Dendritic cell treated with granulocyte-macrophage colony-stimulating factor and Interleukin-4, amounts not matched to agents 40 ng/mL and 50 ng/mL, for 4 days (primary cell): ENCODE measurements around the gene NAP1L3.
A peak's percentile ranks its signal among the peaks of the same experiment; 100 is the strongest.

Experiments used
- H3K27ac Mint-ChIP-seq: one replicate; pipeline ENCODE4 v1.8.0; 2022; ENCODE audit warnings: mild to moderate bottlenecking, mixed read lengths
- H3K27me3 Mint-ChIP-seq: one replicate; pipeline ENCODE4 v1.8.0; 2022; ENCODE audit warnings: mild to moderate bottlenecking, mixed read lengths
- H3K36me3 Mint-ChIP-seq: one replicate; pipeline ENCODE4 v1.8.0; 2022; ENCODE audit warnings: low read depth, mixed read lengths
- H3K4me1 Mint-ChIP-seq: one replicate; pipeline ENCODE4 v1.8.0; 2022; ENCODE audit warnings: low read depth, mixed read lengths
- H3K4me3 Mint-ChIP-seq: one replicate; pipeline ENCODE4 v1.8.0; 2022; ENCODE audit warnings: mild to moderate bottlenecking, moderate library complexity, mixed read lengths
- H3K9me3 Mint-ChIP-seq: one replicate; pipeline ENCODE4 v1.8.0; 2022; ENCODE audit warnings: mixed read lengths
- intact Hi-C: fragments of 100-400 bp; cut with micrococcal nuclease; formaldehyde crosslinking; loops from one replicate; pipeline ENCODE4 v1.15.0; 2022

NAP1L3 gene

GRCh38 chrX:93673056-93673868 lies at the start of gene NAP1L3:
Gene NAP1L3 (minus strand): TSS chrX:93673578. CDS start chrX:93673304, 274 bp downstream.
- Mint-ChIP-seq H3K4me3 (peak within 1 kb of the TSS; percentile 72), H3K36me3 (no peaks in the 10 kb centered on the region), H3K4me1 (peaks cover 8% of the 10 kb centered on the region), H3K27me3 (peaks cover 15% of the 10 kb centered on the region), H3K9me3 (no peaks in the 10 kb centered on the region), H3K27ac (no peak within 1 kb of the TSS)
- intact Hi-C loops = no loop called here

GRCh38 chrX:93711076-93711475 lies 37.7 kb upstream of the NAP1L3 start:
- no peak overlapping the region for H3K27ac Mint-ChIP-seq
- H3K4me1 Mint-ChIP-seq = no peaks in the 10 kb centered on the region
- H3K27me3 Mint-ChIP-seq = no peaks in the 10 kb centered on the region
- H3K9me3 Mint-ChIP-seq = peaks cover 16% of the 10 kb centered on the region
- intact Hi-C loops = no loop called here
- H3K36me3 Mint-ChIP-seq = no peaks in the 10 kb centered on the region
- H3K4me3 Mint-ChIP-seq = no peak overlapping the region

GRCh38 chrX:93703701-93704100 lies 30.3 kb upstream of the NAP1L3 start:
- H3K27ac Mint-ChIP-seq = no peak overlapping the region
- H3K4me1 Mint-ChIP-seq = no peaks in the 10 kb centered on the region
- intact Hi-C loops = no loop called here
- H3K9me3 Mint-ChIP-seq = peaks cover 16% of the 10 kb centered on the region
- H3K4me3 Mint-ChIP-seq = no peak overlapping the region
- H3K27me3 Mint-ChIP-seq = no peaks in the 10 kb centered on the region
- no peaks in the 10 kb centered on the region for H3K36me3 Mint-ChIP-seq

GRCh38 chrX:93695981-93696380 lies 22.6 kb upstream of the NAP1L3 start:
- Mint-ChIP-seq H3K27ac (no peak overlapping the region), H3K9me3 (no peaks in the 10 kb centered on the region), H3K4me1 (no peaks in the 10 kb centered on the region), H3K36me3 (no peaks in the 10 kb centered on the region), H3K4me3 (no peak overlapping the region), H3K27me3 (no peaks in the 10 kb centered on the region)
- intact Hi-C loops = no loop called here

GRCh38 chrX:93673869-93674271 lies 492 bp upstream of the NAP1L3 start, which contains the start of gene FAM133A:
Gene FAM133A (plus strand): TSS chrX:93674206. CDS start chrX:93709420, 35,214 bp downstream.
- no peak within 1 kb of the TSS for H3K27ac Mint-ChIP-seq
- H3K27me3 Mint-ChIP-seq = peaks cover 15% of the 10 kb centered on the region
- H3K36me3 Mint-ChIP-seq = no peaks in the 10 kb centered on the region
- H3K4me1 Mint-ChIP-seq = peaks cover 8% of the 10 kb centered on the region
- intact Hi-C loops = no loop called here
- no peaks in the 10 kb centered on the region for H3K9me3 Mint-ChIP-seq
- peak within 1 kb of the TSS; percentile 72 for H3K4me3 Mint-ChIP-seq

GRCh38 chrX:93660575-93660974 lies 12.8 kb downstream of the NAP1L3 start:
- no peaks in the 10 kb centered on the region for H3K9me3 Mint-ChIP-seq
- intact Hi-C loops = no loop called here
- H3K4me1 Mint-ChIP-seq = no peaks in the 10 kb centered on the region
- H3K27ac Mint-ChIP-seq = no peak overlapping the region
- H3K4me3 Mint-ChIP-seq = no peak overlapping the region
- no peaks in the 10 kb centered on the region for H3K27me3 Mint-ChIP-seq
- no peaks in the 10 kb centered on the region for H3K36me3 Mint-ChIP-seq

- Mint-ChIP-seq H3K4me3 (no peak overlapping the region), H3K4me1 (no peaks in the 10 kb centered on the region), H3K36me3 (no peaks in the 10 kb centered on the region), H3K27ac (no peak overlapping the region), H3K27me3 (no peaks in the 10 kb centered on the region), H3K9me3 (peaks cover 7% of the 10 kb centered on the region)
- intact Hi-C loops = no loop called here
These were observed 24.0 kb downstream of the NAP1L3 start for GRCh38 chrX:93649381-93649780.

GRCh38 chrX:93637591-93637990 lies 35.8 kb downstream of the NAP1L3 start:
- Mint-ChIP-seq H3K4me3 (no peak overlapping the region), H3K9me3 (peaks cover 8% of the 10 kb centered on the region), H3K27ac (no peak overlapping the region), H3K4me1 (no peaks in the 10 kb centered on the region), H3K36me3 (no peaks in the 10 kb centered on the region), H3K27me3 (no peaks in the 10 kb centered on the region)
- intact Hi-C loops = no loop called here
